ENCODE measurements around the gene CFL1.
"Not testable (repeated sequence)": the region's sequence is repeated elsewhere in the genome, so short reads cannot be mapped to it uniquely, and the experiment has no call there.

The CFL1 gene

GRCh38 chr11:65857853-65858680 is at the start of gene CFL1:
Gene CFL1, minus strand, starts transcription at chr11:65858180. Its CDS starts 81 bp downstream, at chr11:65858099.
- in situ Hi-C loops (cut with MboI; ENCODE audit: low sequenced_read_pairs) = no loop called here

- in situ Hi-C loops (cut with MboI; ENCODE audit: low sequenced_read_pairs) = no loop called here
Measured at GRCh38 chr11:65906602-65907001, 48.6 kb upstream of the CFL1 start.

- in situ Hi-C loops (cut with MboI; ENCODE audit: low sequenced_read_pairs) = no loop called here
Measured at GRCh38 chr11:65903715-65904114, 45.7 kb upstream of the CFL1 start.

GRCh38 chr11:65903068-65903481 is 45.1 kb upstream of the CFL1 start:
- in situ Hi-C loops (cut with MboI; ENCODE audit: low sequenced_read_pairs) = no loop called here

- in situ Hi-C loops (cut with MboI; ENCODE audit: low sequenced_read_pairs) = no loop called here
Measured at GRCh38 chr11:65900899-65901180, 42.9 kb upstream of the CFL1 start.

- in situ Hi-C loops (cut with MboI; ENCODE audit: low sequenced_read_pairs) = no loop called here
Measured at GRCh38 chr11:65900125-65900898, 42.3 kb upstream of the CFL1 start, which contains the start of gene FOSL1. Gene FOSL1, minus strand, starts transcription at chr11:65900388. Its CDS starts 49 bp downstream, at chr11:65900339.

- in situ Hi-C loops (cut with MboI; ENCODE audit: low sequenced_read_pairs) = no loop called here
Measured at GRCh38 chr11:65899356-65900124, 41.6 kb upstream of the CFL1 start.

- in situ Hi-C loops (cut with MboI; ENCODE audit: low sequenced_read_pairs) = no loop called here
Measured at GRCh38 chr11:65898656-65899355, 40.8 kb upstream of the CFL1 start.

GRCh38 chr11:65897020-65897471 is 39.1 kb upstream of the CFL1 start:
- in situ Hi-C loops (cut with MboI; ENCODE audit: low sequenced_read_pairs) = no loop called here

- in situ Hi-C loops (cut with MboI; ENCODE audit: low sequenced_read_pairs) = no loop called here
Measured at GRCh38 chr11:65896034-65896999, 38.3 kb upstream of the CFL1 start.

- in situ Hi-C loops (cut with MboI; ENCODE audit: low sequenced_read_pairs) = no loop called here
Measured at GRCh38 chr11:65895482-65895981, 37.6 kb upstream of the CFL1 start.

GRCh38 chr11:65894034-65894591 is 36.1 kb upstream of the CFL1 start:
- in situ Hi-C loops (cut with MboI; ENCODE audit: low sequenced_read_pairs) = no loop called here

GRCh38 chr11:65892661-65893317 is 34.8 kb upstream of the CFL1 start:
- in situ Hi-C loops (cut with MboI; ENCODE audit: low sequenced_read_pairs) = no loop called here

- in situ Hi-C loops (cut with MboI; ENCODE audit: low sequenced_read_pairs) = not testable (repeated sequence)
Measured at GRCh38 chr11:65892137-65892540, 34.2 kb upstream of the CFL1 start.

GRCh38 chr11:65891219-65892136 is 33.5 kb upstream of the CFL1 start:
- in situ Hi-C loops (cut with MboI; ENCODE audit: low sequenced_read_pairs) = no loop called here

GRCh38 chr11:65890324-65891218 is 32.6 kb upstream of the CFL1 start, which contains the start of gene CCDC85B:
Gene CCDC85B, plus strand, starts transcription at chr11:65890673. Its CDS starts 111 bp downstream, at chr11:65890784.
- in situ Hi-C loops (cut with MboI; ENCODE audit: low sequenced_read_pairs) = no loop called here

Measured in HL-60/S4 (cell line).